HG03442 (cell line): Measurements from ENCODE around the gene CYP2D6.
"Not testable (repeated sequence)": the region's sequence is repeated elsewhere in the genome, so short reads cannot be mapped to it uniquely, and the experiment has no call there.

Experiments
- ATAC-seq: cut with Tn5 transposase; IDR thresholded peaks from one replicate; pipeline ENCODE4 v1.9.1; 2021; ENCODE audit warnings: mild to moderate bottlenecking, moderate library complexity; ENCODE audit not compliant: unreplicated experiment

The CYP2D6 gene

DNA sequence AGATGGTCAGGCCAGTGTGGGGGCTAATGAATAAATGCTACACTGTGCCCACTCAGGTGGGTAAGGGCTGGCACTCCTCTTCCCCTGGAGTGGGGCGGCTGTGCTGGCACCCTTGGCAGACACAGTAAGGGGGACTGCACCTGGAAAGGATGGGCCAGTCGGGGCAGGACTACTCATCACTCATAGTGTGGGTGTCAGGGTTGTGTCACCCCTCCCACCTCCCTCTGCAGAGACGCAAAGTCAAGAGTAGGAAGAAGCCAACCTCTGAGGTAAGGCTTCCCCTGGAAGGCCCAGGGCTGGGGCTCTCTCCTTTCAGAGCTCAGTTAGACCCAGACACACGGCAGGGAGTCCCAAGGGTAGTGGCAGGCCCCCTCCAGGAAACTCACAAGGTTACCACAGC is 5.1 kb upstream of the CYP2D6 start:
- not testable (repeated sequence) for ATAC-seq

- ATAC-seq = no peak
Observed at GRCh38 chr22:42134100-42135020, 3.8 kb upstream of the CYP2D6 start.

- ATAC-seq = no peak
Observed at GRCh38 chr22:42132457-42132856, 1.8 kb upstream of the CYP2D6 start.

DNA sequence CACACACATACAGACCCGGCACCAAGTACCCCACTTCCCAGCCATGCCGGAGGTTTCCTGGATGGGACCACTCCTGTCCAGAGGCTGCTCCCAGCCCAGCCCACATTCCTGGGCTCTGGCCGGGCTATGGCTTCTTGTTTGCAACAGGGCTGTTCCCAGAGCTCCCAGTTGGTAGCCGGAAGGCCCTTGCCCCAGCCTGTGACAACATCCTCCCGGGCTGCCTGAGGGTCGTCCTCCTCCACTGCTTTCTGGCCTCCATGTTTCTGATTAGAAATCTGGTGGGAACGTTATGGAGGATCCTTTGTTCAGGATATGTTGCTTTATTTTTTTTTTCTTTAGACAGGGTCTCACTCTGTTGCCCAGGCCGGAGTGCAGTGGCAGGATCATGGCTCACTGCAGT is 952 bp upstream of the CYP2D6 start:
- ATAC-seq = no peak

DNA sequence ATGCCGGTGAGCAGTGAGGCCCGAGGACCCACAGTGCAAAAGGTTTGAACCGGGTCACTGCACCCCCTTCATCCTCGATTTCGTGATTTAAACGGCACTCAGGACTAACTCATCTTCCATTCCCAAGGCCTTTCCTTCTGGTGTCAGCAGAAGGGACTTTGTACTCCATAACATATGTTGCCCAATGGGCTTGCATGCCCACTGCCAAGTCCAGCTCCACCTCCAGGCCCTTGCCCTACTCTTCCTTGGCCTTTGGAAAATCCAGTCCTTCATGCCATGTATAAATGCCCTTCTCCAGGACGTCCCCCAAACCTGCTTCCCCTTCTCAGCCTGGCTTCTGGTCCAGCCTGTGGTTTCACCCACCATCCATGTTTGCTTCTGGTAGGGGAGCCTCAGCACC is 428 bp downstream of the CYP2D6 start:
- not testable (repeated sequence) for ATAC-seq

- ATAC-seq = not testable (repeated sequence)
Observed at GRCh38 chr22:42128776-42129694, 1.6 kb downstream of the CYP2D6 start.

DNA sequence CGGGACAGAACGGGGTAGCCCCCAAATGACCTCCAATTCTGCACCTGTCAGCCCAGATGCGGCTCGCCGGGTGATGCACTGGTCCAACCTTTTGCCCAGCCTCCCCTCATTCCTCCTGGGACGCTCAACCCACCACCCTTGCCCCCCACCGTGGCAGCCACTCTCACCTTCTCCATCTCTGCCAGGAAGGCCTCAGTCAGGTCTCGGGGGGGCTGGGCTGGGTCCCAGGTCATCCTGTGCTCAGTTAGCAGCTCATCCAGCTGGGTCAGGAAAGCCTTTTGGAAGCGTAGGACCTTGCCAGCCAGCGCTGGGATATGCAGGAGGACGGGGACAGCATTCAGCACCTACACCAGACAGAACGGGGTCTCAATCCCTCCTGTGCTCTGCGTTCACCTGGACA is 2.6 kb downstream of the CYP2D6 start:
- ATAC-seq = not testable (repeated sequence)

GRCh38 chr22:42127606-42128005 is 3.0 kb downstream of the CYP2D6 start:
- ATAC-seq = no peak

GRCh38 chr22:42123529-42123928 is 7.1 kb downstream of the CYP2D6 start:
- not testable (repeated sequence) for ATAC-seq

DNA sequence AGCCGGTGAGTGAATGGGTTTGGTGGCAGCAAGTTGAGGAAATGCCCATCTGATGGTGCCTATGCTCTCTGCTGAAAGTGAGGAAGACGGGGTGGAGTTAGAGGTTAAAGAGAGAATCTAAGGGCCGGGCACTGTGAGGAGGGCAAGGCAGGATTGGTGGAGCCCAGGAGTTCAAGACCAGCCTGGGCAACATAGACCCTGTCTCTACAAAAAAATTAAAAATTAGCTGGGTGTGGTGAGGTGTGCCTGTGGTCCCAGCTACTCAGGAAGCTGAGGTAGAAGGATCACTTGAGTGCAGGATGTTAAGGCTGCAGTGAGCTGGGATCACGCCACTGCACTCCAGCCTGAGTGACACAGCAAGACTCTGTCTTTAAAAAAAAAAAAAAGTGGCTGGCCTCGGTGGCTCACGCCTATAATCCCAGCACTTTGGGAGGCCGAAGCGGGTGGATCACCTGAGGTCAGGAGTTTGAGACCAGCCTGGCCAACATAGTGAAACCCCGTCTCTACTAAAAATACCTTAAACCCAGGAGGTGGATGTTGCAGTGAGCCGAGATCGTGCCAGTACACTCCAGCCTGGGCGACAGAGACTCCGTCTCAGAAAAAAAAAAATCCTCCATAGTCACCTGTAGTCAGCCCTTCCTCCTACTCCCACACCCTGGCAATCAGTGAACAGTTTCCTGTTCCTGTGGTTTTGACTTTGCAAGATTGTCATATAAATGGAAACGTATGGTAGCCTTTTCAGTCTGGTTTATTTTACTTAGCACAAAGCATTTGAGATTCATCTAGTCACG is 10.2 kb downstream of the CYP2D6 start:
- ATAC-seq = not testable (repeated sequence)

DNA sequence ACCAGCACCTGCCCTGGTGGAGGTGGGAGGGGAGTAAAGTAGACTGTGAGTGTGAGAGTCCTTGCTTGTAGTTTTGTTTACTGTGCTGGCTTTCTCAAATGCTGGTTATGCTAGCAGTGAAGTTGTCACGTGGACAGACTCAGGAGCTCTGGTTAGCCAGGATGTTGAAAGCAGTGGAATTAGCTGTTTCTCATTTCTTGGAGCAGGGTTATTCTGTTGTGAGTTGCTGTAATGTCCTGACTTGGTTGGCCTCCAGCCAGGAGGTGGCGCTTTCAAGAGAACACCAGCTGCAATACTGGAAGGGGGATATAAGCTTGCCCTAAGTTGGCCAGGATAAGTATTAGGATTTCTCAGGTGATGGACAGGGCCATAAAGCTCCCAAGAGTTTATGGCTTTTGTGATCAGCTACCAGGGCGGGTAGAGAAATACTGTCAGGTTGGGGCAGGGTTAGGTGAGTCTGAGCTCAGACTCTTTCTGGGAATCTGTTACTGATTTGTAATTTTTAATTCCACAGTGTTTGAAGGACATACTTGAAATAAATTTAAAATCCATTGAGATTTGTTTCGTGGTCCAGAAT is 13.7 kb downstream of the CYP2D6 start:
- ATAC-seq = no peak

DNA sequence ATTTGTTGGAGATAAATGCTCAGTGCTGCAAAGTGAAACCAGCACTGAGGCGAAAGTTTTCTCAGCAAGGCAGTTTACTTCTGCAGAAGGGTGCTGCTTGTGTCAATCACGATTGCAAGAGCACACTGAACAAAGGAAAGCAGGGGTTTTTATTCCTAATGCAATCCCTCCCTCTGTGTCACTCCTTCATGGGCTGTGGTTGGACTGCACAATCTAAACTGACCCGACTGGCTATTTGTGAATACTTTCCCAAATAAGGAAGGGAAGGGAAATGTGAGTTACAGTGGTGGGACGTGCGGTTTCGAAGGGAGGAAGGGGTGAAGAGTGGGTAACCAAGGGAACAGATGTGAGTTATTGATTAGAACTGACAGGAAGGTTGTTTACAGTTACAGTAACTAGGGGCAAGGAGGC is 15.2 kb downstream of the CYP2D6 start:
- not testable (repeated sequence) for ATAC-seq

- no peak for ATAC-seq
Observed at GRCh38 chr22:42114721-42115120, 15.9 kb downstream of the CYP2D6 start.

DNA sequence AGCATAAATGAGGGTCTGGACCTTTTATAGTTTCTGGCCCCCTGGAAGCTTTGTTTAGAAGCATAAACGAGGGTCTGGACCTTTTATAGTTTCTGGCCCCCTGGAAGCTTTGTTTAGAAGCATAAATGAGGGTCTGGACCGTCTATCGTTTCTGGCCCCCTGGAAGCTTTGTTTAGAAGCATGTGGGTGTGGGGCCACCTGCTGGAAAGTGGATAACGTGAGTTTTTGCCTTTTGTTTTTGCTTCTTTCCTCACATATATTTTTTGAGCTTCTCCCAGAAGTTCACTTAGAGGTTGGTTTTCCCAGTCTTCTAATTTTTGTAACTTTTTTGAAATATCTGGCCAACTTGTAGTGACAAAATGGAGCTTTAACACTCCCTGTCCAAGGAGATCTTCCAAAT is 17.8 kb downstream of the CYP2D6 start:
- not testable (repeated sequence) for ATAC-seq

DNA sequence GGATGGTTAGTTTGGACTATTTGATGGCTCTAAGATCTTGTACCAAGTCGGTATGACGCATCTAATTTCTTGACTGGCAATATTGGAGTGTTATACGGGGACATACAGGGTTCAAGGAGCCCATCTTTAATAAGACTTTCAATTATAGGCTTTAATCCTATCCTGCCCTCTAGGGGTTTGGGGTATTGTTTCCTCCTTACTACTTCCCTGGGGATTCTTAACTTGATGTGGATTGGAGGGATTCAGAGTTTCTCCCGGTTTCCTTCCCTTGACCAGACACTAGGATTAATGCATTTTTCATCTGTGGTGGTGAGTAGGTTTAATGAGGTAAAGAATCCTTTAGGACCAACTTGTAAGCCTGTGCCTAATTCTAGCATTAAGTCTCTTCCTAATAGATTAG is 18.8 kb downstream of the CYP2D6 start:
- no peak for ATAC-seq

- no peak for ATAC-seq
Observed at GRCh38 chr22:42108848-42109247, 21.8 kb downstream of the CYP2D6 start.

GRCh38 chr22:42104332-42104860 is 26.2 kb downstream of the CYP2D6 start:
- not testable (repeated sequence) for ATAC-seq

DNA sequence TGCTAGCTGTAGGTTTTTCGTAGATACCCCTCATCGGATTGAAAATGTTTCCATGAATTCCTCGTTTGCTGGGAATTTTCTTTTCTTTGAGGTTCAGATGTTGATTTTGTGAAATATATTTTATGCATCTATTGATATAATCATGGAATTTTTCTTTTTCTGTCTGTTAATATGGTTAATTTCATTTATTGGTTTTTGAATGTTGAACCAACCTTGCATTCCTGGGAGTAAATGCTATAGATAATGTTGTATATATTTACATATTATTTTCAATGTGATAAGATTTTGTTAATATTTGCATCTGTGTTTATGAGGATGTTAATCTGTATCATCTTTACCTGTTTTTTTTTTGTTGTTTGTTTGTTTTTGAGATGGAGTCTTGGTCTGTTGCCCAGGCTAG is 29.4 kb downstream of the CYP2D6 start:
- ATAC-seq = no peak

- no peak for ATAC-seq
Observed at GRCh38 chr22:42091455-42091782, 39.2 kb downstream of the CYP2D6 start.
